ENCODE data around the gene AARS2.

Gene AARS2

GRCh38 chr6:44273617-44274016 lies 39.5 kb downstream of the AARS2 start:
- DNase-seq, result no peak

GRCh38 chr6:44272999-44273566 lies 40.1 kb downstream of the AARS2 start:
- no peak for DNase-seq

GRCh38 chr6:44272529-44272928 lies 40.6 kb downstream of the AARS2 start:
- DNase-seq, result no peak

GRCh38 chr6:44271914-44272313 lies 41.2 kb downstream of the AARS2 start:
- no peak for DNase-seq

GRCh38 chr6:44271406-44271723 lies 41.8 kb downstream of the AARS2 start:
- DNase-seq, result no peak

GRCh38 chr6:44270526-44271405 lies 42.4 kb downstream of the AARS2 start:
- DNase-seq, result no peak

GRCh38 chr6:44269921-44270525 lies 43.1 kb downstream of the AARS2 start, which contains the start of gene TMEM151B:
Gene TMEM151B (plus strand): TSS chr6:44270450. CDS start chr6:44270743, 293 bp downstream.
- DNase-seq, result no peak

- no peak for DNase-seq
Measured at GRCh38 chr6:44269178-44269920, 43.8 kb downstream of the AARS2 start.

GRCh38 chr6:44268095-44268628 lies 45.0 kb downstream of the AARS2 start:
- DNase-seq, result peak; percentile 62

GRCh38 chr6:44267252-44267651 lies 45.9 kb downstream of the AARS2 start:
- no peak for DNase-seq

GRCh38 chr6:44266347-44266746 lies 46.8 kb downstream of the AARS2 start:
- DNase-seq, result no peak

GRCh38 chr6:44265722-44266233 lies 47.4 kb downstream of the AARS2 start:
- no peak for DNase-seq

GRCh38 chr6:44265007-44265721 lies 48.0 kb downstream of the AARS2 start, which contains the start of gene NFKBIE:
Gene NFKBIE (minus strand): TSS chr6:44265551. CDS start chr6:44265346, 205 bp downstream.
- peak; percentile 92 for DNase-seq

GRCh38 chr6:44264154-44265006 lies 48.8 kb downstream of the AARS2 start:
- no peak for DNase-seq

GRCh38 chr6:44263354-44264100 lies 49.6 kb downstream of the AARS2 start:
- no peak for DNase-seq

GRCh38 chr6:44262467-44263353 lies 50.4 kb downstream of the AARS2 start:
- DNase-seq, result no peak

- DNase-seq, result no peak
Measured at GRCh38 chr6:44261581-44261980, 51.6 kb downstream of the AARS2 start.

GRCh38 chr6:44260451-44261297 lies 52.5 kb downstream of the AARS2 start:
- no peak for DNase-seq
